C4-2B (cell line): ENCODE results near the gene SEMA3C.

ENCODE experiments used
- ZFX ChIP-seq: fragments of 450-650 bp; IDR thresholded peaks from 2 replicates; pipeline ENCODE4 v1.6.1; 2017
- TF ChIP-seq, protein P1 (sequence below): fragments of 450-650 bp; conservative IDR thresholded peaks from 2 replicates; pipeline ENCODE4 v1.5.1; 2017; ENCODE audit warnings: mild to moderate bottlenecking

DNA sequence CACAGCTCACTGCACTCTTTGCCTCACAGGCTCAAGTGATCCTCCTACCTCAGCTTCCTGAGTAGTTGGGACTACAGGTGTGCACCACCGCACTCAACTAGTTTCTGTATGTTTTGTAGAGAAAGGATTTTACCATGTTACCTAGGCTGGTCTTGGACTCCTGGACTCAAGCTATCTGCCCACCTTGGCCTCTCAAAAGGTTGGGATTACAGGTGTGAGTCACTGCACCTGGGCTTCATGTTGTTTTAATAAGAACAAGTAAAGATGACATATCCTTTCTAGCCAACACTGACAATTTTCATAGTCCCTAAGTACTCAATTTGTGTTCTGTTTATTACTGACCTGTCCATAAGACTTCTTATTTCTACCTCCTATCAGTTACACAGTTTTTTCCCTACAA lies 16.8 kb downstream of the SEMA3C start:
- TF ChIP-seq, protein P1, sequence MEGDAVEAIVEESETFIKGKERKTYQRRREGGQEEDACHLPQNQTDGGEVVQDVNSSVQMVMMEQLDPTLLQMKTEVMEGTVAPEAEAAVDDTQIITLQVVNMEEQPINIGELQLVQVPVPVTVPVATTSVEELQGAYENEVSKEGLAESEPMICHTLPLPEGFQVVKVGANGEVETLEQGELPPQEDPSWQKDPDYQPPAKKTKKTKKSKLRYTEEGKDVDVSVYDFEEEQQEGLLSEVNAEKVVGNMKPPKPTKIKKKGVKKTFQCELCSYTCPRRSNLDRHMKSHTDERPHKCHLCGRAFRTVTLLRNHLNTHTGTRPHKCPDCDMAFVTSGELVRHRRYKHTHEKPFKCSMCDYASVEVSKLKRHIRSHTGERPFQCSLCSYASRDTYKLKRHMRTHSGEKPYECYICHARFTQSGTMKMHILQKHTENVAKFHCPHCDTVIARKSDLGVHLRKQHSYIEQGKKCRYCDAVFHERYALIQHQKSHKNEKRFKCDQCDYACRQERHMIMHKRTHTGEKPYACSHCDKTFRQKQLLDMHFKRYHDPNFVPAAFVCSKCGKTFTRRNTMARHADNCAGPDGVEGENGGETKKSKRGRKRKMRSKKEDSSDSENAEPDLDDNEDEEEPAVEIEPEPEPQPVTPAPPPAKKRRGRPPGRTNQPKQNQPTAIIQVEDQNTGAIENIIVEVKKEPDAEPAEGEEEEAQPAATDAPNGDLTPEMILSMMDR: no peak
- no peak for TF ChIP-seq ZFX
